GM12872 (cell line): ENCODE results near the gene LYST.

ENCODE experiments used
- CTCF ChIP-seq: IDR thresholded peaks from 3 replicates; pipeline ENCODE4 v1.5.1; 2011; ENCODE audit warnings: low read depth, mild to moderate bottlenecking, low read length, moderate library complexity; ENCODE audit not compliant: insufficient read depth

Gene LYST

GRCh38 chr1:235867903-235868469 lies 1.3 kb upstream of the LYST start:
- TF ChIP-seq CTCF, result no peak

GRCh38 chr1:235866913-235867845 lies 473 bp upstream of the LYST start:
- no peak for TF ChIP-seq CTCF

GRCh38 chr1:235865565-235866204 lies 1.0 kb downstream of the LYST start:
- TF ChIP-seq CTCF, result no peak

GRCh38 chr1:235864931-235865525 lies 1.7 kb downstream of the LYST start:
- TF ChIP-seq CTCF, result no peak

GRCh38 chr1:235864469-235864868 lies 2.2 kb downstream of the LYST start:
- TF ChIP-seq CTCF, result no peak

GRCh38 chr1:235863699-235864093 lies 3.0 kb downstream of the LYST start:
- no peak for TF ChIP-seq CTCF

GRCh38 chr1:235861857-235862256 lies 4.8 kb downstream of the LYST start:
- no peak for TF ChIP-seq CTCF
